ENCODE measurements around the gene PEDS1. TPM values are rescaled to one million over a fixed set of nuclear protein-coding genes. Genes with fewer than 3 reads are reported as not detected.

The PEDS1 gene
- total RNA-seq, 1 donor from 2014 or later: 30.3 TPM

- TF ChIP-seq CTCF (IDR thresholded peaks at IDR 0.05; ENCODE audit: unreplicated experiment): peak; percentile 42
- H3K4me3 Mint-ChIP-seq: peak overlapping the region; percentile 83
- H3K27me3 Mint-ChIP-seq (ENCODE audit: low read depth): no peaks in the 10 kb centered on the region
- DNase-seq (ENCODE audit: low spot score in 2 of 2, unreplicated experiment in 2 of 2): peak; percentile 49 to 73
- H3K9me3 Mint-ChIP-seq: no peaks in the 10 kb centered on the region
- peak overlapping the region; percentile 94 for H3K27ac Mint-ChIP-seq
- H3K4me1 Mint-ChIP-seq: peaks cover 19% of the 10 kb centered on the region
- no peaks in the 10 kb centered on the region for H3K36me3 Mint-ChIP-seq
Observed at GRCh38 chr20:50191544-50192363, 38.2 kb upstream of the PEDS1 start.

- Mint-ChIP-seq H3K36me3 (no peaks in the 10 kb centered on the region), H3K9me3 (no peaks in the 10 kb centered on the region), H3K4me1 (peaks cover 21% of the 10 kb centered on the region), H3K4me3 (peak overlapping the region; percentile 66), H3K27me3 (ENCODE audit: low read depth) (no peaks in the 10 kb centered on the region), H3K27ac (no peak overlapping the region)
- peak in 1 of 2 experiments; percentile 60 for DNase-seq (ENCODE audit: low spot score in 2 of 2, unreplicated experiment in 2 of 2)
- no peak for TF ChIP-seq CTCF (IDR thresholded peaks at IDR 0.05; ENCODE audit: unreplicated experiment)
Observed at GRCh38 chr20:50191065-50191543, 37.6 kb upstream of the PEDS1 start.

- TF ChIP-seq CTCF (IDR thresholded peaks at IDR 0.05; ENCODE audit: unreplicated experiment): peak; percentile 94
- Mint-ChIP-seq H3K9me3 (no peaks in the 10 kb centered on the region), H3K27ac (no peak within 1 kb of the TSS), H3K27me3 (ENCODE audit: low read depth) (no peaks in the 10 kb centered on the region), H3K4me1 (peaks cover 21% of the 10 kb centered on the region), H3K4me3 (peak within 1 kb of the TSS; percentile 72), H3K36me3 (no peaks in the 10 kb centered on the region)
- peak; percentile 90 to 97 for DNase-seq (ENCODE audit: low spot score in 2 of 2, unreplicated experiment in 2 of 2)
Observed at GRCh38 chr20:50190251-50191064, 36.9 kb upstream of the PEDS1 start, which contains the start of gene CEBPB. TSS of gene CEBPB (plus strand) at chr20:50190830. CDS start at chr20:50191034, 204 bp downstream.

- Mint-ChIP-seq H3K4me3 (peak overlapping the region; percentile 57), H3K4me1 (peaks cover 21% of the 10 kb centered on the region), H3K36me3 (no peaks in the 10 kb centered on the region), H3K9me3 (no peaks in the 10 kb centered on the region), H3K27me3 (ENCODE audit: low read depth) (no peaks in the 10 kb centered on the region), H3K27ac (peak overlapping the region; percentile 43)
- no peak for DNase-seq (ENCODE audit: low spot score in 2 of 2, unreplicated experiment in 2 of 2)
- TF ChIP-seq CTCF (IDR thresholded peaks at IDR 0.05; ENCODE audit: unreplicated experiment): no peak
Observed at GRCh38 chr20:50189681-50190250, 36.2 kb upstream of the PEDS1 start.

GRCh38 chr20:50188879-50189680, 35.6 kb upstream of the PEDS1 start:
- no peak for TF ChIP-seq CTCF (IDR thresholded peaks at IDR 0.05; ENCODE audit: unreplicated experiment)
- peak overlapping the region; percentile 43 for H3K27ac Mint-ChIP-seq
- no peaks in the 10 kb centered on the region for H3K36me3 Mint-ChIP-seq
- peaks cover 3% of the 10 kb centered on the region for H3K9me3 Mint-ChIP-seq
- H3K27me3 Mint-ChIP-seq (ENCODE audit: low read depth): no peaks in the 10 kb centered on the region
- peaks cover 20% of the 10 kb centered on the region for H3K4me1 Mint-ChIP-seq
- peak overlapping the region; percentile 24 for H3K4me3 Mint-ChIP-seq
- no peak for DNase-seq (ENCODE audit: low spot score in 2 of 2, unreplicated experiment in 2 of 2)

Measured in mesothelial cell of epicardium (in vitro differentiated cells).